Psoas muscle (tissue), 8 donors: Measurements from ENCODE around the gene MTF1. TPM values are rescaled to one million over a fixed set of nuclear protein-coding genes. Genes with fewer than 3 reads are reported as not detected.

Source experiments
- ATAC-seq, 4 donors: fragments of 200-7000 bp; cut with Tn5 transposase; one replicate each; pipeline ENCODE4 v1.9.1; 2020; ENCODE audit warnings: moderate library complexity in 3 of 4, mild to moderate bottlenecking in 2 of 4
- DNase-seq, 2 donors: peaks; one replicate each; pipeline ENCODE4 v3.0.0-alpha.2; 2020
- H3K27ac ChIP-seq: fragments of 200-600 bp; one replicate; pipeline ENCODE4 v1.8.0; 2022
- H3K27me3 ChIP-seq, 3 donors: fragments of 200-600 bp in 1 of 3; one replicate each; pipeline versions ENCODE4 v1.6.1 to v1.8.0; 2013 to 2022; ENCODE audit warnings: low read length in 2 of 3, mild to moderate bottlenecking in 2 of 3, moderate library complexity in 1 of 3; ENCODE audit not compliant: insufficient read depth in 3 of 3
- H3K36me3 ChIP-seq, 2 donors: fragments of 200-600 bp in 1 of 2; one replicate each; pipeline versions ENCODE4 v1.6.1 to v1.8.0; 2013 to 2022; ENCODE audit warnings: low read depth in 1 of 2, mild to moderate bottlenecking in 1 of 2, moderate library complexity in 1 of 2; ENCODE audit not compliant: insufficient read depth in 1 of 2
- H3K4me1 ChIP-seq: fragments of 200-600 bp; one replicate; pipeline ENCODE4 v1.8.0; 2022
- H3K4me3 ChIP-seq: fragments of 200-600 bp; one replicate; pipeline ENCODE4 v1.8.0; 2022; ENCODE audit warnings: mild to moderate bottlenecking
- H3K9me3 ChIP-seq: fragments of 200-600 bp; one replicate; pipeline ENCODE4 v1.8.0; 2022
- CTCF ChIP-seq: fragments of 200-600 bp; IDR thresholded peaks from one replicate; pipeline ENCODE4 v1.8.0; 2022; ENCODE audit warnings: antibody characterized with exemption
- WGBS, 3 donors: extraction: QIAGEN DNeasy Blood & Tissue Kit; methylation state at CpG; one replicate each; pipeline versions ENCODE4 v1.1.6 to v1.1.7; 2013; 5-methylcytosine and 5-hydroxymethylcytosine counted together
- intact Hi-C, 2 donors: fragments of 100-400 bp; cut with DNase I; formaldehyde crosslinking; loops; one replicate each; pipeline versions ENCODE4 v1.11.0 to v1.14.2; 2022
- polyA plus RNA-seq, 3 donors: library from polyadenylated mRNA; stranded (reverse); fragments of 200-250 nt; gene quantifications; one replicate each; pipeline ENCODE4 v1.2.3, GENCODE V29; 2013
- total RNA-seq, 4 donors: library from RNA; stranded (reverse); fragmentation: NEBNext Ultra II Directional in 2 of 4; extraction: Animal tissue kit (Norgen Biotek cat#: 25700) in 2 of 4; gene quantifications; one replicate each; pipeline versions ENCODE4 v1.2.1 to v1.2.4, GENCODE V29; 2021 to 2023
- donor health status: healthy with polysubstance abuse.
- donor health status: DM: no; HTN: no; CAD: no; lungs with moderate emphysema.
- donor health status: Bipolar disorder and iron deficiency.
- donor health status: healthy.
- donor health status: DM: yes; HTN: yes; CAD: no.
- donor health status: DM: no; HTN: no; CAD: no.
- donor health status: DM: no; HTN: no; CAD: no.
- donor health status: DM: yes; HTN: yes; CAD: no.

MTF1 gene
- total and polyA plus RNA-seq, 7 donors: 3.1 to 20.2 (median 13.3) TPM

- no peak for DNase-seq
- no peak for ATAC-seq
- Histone ChIP-seq H3K27me3 (no peaks in the 10 kb centered on the region), H3K4me1 (peaks cover 10% of the 10 kb centered on the region), H3K4me3 (no peak overlapping the region), H3K27ac (peak overlapping the region; percentile 14), H3K36me3 (peaks cover 0 to 43% of the 10 kb centered on the region in 2 donors), H3K9me3 (no peaks in the 10 kb centered on the region)
- TF ChIP-seq CTCF: no peak
- WGBS, 3 donors: 57 to 71% (median 64%) methylated on average over 2 of the region's 2 CpGs
- intact Hi-C loops: loop anchor here in 1 of 2 donors (2.0 kb wide), 1 partner anchor 41 kb away; no protein-coding TSS in a partner anchor
These were observed 45.8 kb downstream of the MTF1 start for GRCh38 chr1:37813529-37814145.

DNA sequence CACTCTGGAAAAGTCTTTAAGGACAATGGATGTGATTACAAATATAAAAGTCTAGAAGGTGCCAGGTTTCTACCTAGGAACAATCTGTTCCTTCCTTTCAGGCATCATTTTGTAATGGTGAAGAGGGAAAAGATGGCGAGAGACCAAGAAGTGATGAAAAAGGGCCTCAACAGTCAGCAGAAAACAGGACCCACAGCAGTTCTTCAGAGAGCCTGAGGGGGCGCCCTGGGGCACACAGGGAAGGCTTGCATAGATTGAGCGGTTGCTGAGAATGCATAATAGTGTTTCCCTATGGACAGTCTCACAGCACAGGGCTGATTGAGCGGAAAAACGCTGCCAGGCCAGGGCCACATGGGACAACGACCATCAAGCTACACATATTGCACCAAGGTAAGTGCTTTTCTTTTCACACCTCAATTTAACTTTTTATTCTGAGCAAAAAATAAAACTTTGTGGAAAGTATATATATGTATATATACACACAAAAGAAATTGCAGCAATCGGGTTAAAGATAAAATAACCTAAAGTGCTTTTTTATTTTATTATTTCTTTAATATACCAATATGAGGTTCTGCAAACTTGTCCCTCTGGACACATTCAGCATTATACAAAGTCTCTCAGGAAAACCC is 48.3 kb downstream of the MTF1 start:
- ATAC-seq (peak in 3 of 4 donors; percentile 28 to 53 (median 39)), DNase-seq (peak; percentile 75 to 83)
- Histone ChIP-seq H3K4me3 (no peak overlapping the region), H3K27ac (no peak overlapping the region), H3K9me3 (no peaks in the 10 kb centered on the region), H3K36me3 (peaks cover 0 to 32% of the 10 kb centered on the region in 2 donors), H3K4me1 (peaks cover 19% of the 10 kb centered on the region), H3K27me3 (no peaks in the 10 kb centered on the region)
- WGBS, 3 donors: 45 to 49% (median 46%) methylated on average over 7 of the region's 7 CpGs
- TF ChIP-seq CTCF: peak; percentile 75
- intact Hi-C loops: no loop called here

DNA sequence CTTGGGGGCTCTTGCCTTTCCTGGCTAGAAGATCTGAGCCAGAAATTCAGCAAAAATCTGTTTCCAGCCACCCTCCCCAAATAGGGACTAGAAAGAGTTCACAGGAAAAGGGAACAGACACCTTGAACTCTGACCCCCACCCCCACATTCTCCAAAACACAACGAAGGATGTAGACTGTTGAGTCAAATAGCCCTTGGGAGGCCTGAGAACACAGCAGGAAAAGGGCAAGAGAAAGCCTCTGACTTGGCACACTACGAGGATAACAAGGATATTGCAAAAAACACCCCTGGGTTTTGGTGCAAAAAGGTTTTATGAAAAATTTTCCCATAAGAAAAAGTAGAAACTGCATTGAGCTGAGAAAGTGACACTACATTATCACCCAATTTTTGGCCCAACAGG is 49.5 kb downstream of the MTF1 start:
- no peak for ATAC-seq
- intact Hi-C loops: loop anchor here (2.0 to 10.0 kb wide), 4 partner anchors 49 to 215 kb away; partner anchors contain the start of genes CDCA8 (in 2 of the 2), GNL2 (in 1 of the 2) and MTF1 (in 1 of the 2)
- Histone ChIP-seq H3K9me3 (no peaks in the 10 kb centered on the region), H3K36me3 (peaks cover 0 to 32% of the 10 kb centered on the region in 2 donors), H3K27me3 (no peaks in the 10 kb centered on the region), H3K27ac (peak overlapping the region; percentile 93), H3K4me3 (no peak overlapping the region), H3K4me1 (peaks cover 19% of the 10 kb centered on the region)
- TF ChIP-seq CTCF: no peak
- DNase-seq: no peak
- 25 to 33% (median 27%) methylated on average over 2 of the region's 2 CpGs for WGBS, 3 donors

GRCh38 chr1:37808369-37809319 is 50.7 kb downstream of the MTF1 start:
- Histone ChIP-seq H3K27ac (peak overlapping the region; percentile 93), H3K4me1 (peaks cover 19% of the 10 kb centered on the region), H3K27me3 (no peaks in the 10 kb centered on the region), H3K4me3 (peak overlapping the region; percentile 88), H3K9me3 (no peaks in the 10 kb centered on the region), H3K36me3 (peaks cover 2 to 42% of the 10 kb centered on the region in 2 donors)
- ATAC-seq: peak; percentile 81 to 89 (median 86)
- WGBS, 3 donors: 0 to 2% (median 1%) methylated on average over 35 to 54 of the region's 54 CpGs
- no peak for TF ChIP-seq CTCF
- DNase-seq: peak; percentile 76 to 87
- intact Hi-C loops: loop anchor here (2.0 to 10.0 kb wide), 4 partner anchors 50 to 214 kb away; partner anchors contain the start of genes CDCA8 (in 2 of the 2), GNL2 (in 1 of the 2) and MTF1 (in 1 of the 2)
